Measurements from ENCODE around the gene KRTAP26-1.

- TF ChIP-seq ARNTL (CRISPR knock-in tag; IDR thresholded peaks at IDR 0.05; ENCODE audit: borderline replicate concordance, low read depth) (no peak), GLIS3 (CRISPR knock-in tag; IDR thresholded peaks at IDR 0.05) (no peak), CSRNP3 (CRISPR knock-in tag; IDR thresholded peaks at IDR 0.05) (no peak), TCF4 (CRISPR knock-in tag; IDR thresholded peaks at IDR 0.05; ENCODE audit: borderline replicate concordance) (no peak), CREB5 (CRISPR knock-in tag; IDR thresholded peaks at IDR 0.05; ENCODE audit: low read depth) (no peak), SNAI2 (CRISPR knock-in tag; IDR thresholded peaks at IDR 0.05) (no peak), BACH2 (CRISPR knock-in tag; IDR thresholded peaks at IDR 0.05; ENCODE audit: borderline replicate concordance) (no peak), PATZ1 (CRISPR knock-in tag; IDR thresholded peaks at IDR 0.05; ENCODE audit: borderline replicate concordance) (no peak), ZNF8 (CRISPR knock-in tag; IDR thresholded peaks at IDR 0.05) (no peak), ESRRG (CRISPR knock-in tag; IDR thresholded peaks at IDR 0.05) (no peak)
These were observed 50.1 kb downstream of the KRTAP26-1 start for GRCh38 chr21:30269803-30270530.
